ENCODE data around the gene ETV5.
"Not testable (repeated sequence)": the region's sequence is repeated elsewhere in the genome, so short reads cannot be mapped to it uniquely, and the experiment has no call there.

DNA sequence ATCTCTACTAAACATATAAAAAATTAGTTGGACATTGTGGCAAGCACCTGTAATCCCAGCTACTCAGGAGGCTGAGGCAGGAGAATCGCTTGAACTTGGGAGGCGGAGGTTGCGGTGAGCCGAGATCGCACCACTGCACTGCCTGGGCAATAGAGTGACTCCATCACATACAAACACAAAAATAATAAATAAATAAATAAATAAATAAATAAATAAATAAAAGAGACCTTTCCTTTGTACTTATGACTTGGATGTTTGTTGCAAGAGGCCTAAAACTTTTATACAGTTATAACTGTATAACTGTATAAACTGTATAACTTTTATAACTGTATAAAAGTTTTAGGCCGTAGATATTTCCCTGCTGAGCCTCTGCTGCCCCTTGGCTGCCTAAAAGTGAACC, 87.6 kb downstream of the ETV5 start:
- TF ChIP-seq, protein P1, sequence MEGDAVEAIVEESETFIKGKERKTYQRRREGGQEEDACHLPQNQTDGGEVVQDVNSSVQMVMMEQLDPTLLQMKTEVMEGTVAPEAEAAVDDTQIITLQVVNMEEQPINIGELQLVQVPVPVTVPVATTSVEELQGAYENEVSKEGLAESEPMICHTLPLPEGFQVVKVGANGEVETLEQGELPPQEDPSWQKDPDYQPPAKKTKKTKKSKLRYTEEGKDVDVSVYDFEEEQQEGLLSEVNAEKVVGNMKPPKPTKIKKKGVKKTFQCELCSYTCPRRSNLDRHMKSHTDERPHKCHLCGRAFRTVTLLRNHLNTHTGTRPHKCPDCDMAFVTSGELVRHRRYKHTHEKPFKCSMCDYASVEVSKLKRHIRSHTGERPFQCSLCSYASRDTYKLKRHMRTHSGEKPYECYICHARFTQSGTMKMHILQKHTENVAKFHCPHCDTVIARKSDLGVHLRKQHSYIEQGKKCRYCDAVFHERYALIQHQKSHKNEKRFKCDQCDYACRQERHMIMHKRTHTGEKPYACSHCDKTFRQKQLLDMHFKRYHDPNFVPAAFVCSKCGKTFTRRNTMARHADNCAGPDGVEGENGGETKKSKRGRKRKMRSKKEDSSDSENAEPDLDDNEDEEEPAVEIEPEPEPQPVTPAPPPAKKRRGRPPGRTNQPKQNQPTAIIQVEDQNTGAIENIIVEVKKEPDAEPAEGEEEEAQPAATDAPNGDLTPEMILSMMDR (tag by site-specific recombination; IDR thresholded peaks at IDR 0.05) = not testable (repeated sequence)
- TF ChIP-seq, protein P2, sequence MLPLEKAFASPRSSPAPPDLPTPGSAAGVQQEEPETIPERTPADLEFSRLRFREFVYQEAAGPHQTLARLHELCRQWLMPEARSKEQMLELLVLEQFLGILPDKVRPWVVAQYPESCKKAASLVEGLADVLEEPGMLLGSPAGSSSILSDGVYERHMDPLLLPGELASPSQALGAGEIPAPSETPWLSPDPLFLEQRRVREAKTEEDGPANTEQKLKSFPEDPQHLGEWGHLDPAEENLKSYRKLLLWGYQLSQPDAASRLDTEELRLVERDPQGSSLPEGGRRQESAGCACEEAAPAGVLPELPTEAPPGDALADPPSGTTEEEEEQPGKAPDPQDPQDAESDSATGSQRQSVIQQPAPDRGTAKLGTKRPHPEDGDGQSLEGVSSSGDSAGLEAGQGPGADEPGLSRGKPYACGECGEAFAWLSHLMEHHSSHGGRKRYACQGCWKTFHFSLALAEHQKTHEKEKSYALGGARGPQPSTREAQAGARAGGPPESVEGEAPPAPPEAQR (tag by site-specific recombination; IDR thresholded peaks at IDR 0.05) = not testable (repeated sequence)
- not testable (repeated sequence) for TF ChIP-seq ZNF530 (tag by site-specific recombination; IDR thresholded peaks at IDR 0.05; ENCODE audit: low read depth); ZNF830 (tag by site-specific recombination; IDR thresholded peaks at IDR 0.05; ENCODE audit: low read depth); ZNF391 (tag by site-specific recombination; IDR thresholded peaks at IDR 0.05; ENCODE audit: borderline replicate concordance, low read depth); MYNN (tag by site-specific recombination; IDR thresholded peaks at IDR 0.05; ENCODE audit: borderline replicate concordance); ZNF10 (tag by site-specific recombination; IDR thresholded peaks at IDR 0.05); ZNF560 (tag by site-specific recombination; IDR thresholded peaks at IDR 0.05; ENCODE audit: borderline replicate concordance); ZNF416 (tag by site-specific recombination; IDR thresholded peaks at IDR 0.05); ZFHX2 (tag by site-specific recombination; conservative IDR thresholded peaks at IDR 0.05)
- TF ChIP-seq, protein P3, sequence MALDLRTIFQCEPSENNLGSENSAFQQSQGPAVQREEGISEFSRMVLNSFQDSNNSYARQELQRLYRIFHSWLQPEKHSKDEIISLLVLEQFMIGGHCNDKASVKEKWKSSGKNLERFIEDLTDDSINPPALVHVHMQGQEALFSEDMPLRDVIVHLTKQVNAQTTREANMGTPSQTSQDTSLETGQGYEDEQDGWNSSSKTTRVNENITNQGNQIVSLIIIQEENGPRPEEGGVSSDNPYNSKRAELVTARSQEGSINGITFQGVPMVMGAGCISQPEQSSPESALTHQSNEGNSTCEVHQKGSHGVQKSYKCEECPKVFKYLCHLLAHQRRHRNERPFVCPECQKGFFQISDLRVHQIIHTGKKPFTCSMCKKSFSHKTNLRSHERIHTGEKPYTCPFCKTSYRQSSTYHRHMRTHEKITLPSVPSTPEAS (tag by site-specific recombination; IDR thresholded peaks at IDR 0.05) = not testable (repeated sequence)
- TF ChIP-seq, protein P4, sequence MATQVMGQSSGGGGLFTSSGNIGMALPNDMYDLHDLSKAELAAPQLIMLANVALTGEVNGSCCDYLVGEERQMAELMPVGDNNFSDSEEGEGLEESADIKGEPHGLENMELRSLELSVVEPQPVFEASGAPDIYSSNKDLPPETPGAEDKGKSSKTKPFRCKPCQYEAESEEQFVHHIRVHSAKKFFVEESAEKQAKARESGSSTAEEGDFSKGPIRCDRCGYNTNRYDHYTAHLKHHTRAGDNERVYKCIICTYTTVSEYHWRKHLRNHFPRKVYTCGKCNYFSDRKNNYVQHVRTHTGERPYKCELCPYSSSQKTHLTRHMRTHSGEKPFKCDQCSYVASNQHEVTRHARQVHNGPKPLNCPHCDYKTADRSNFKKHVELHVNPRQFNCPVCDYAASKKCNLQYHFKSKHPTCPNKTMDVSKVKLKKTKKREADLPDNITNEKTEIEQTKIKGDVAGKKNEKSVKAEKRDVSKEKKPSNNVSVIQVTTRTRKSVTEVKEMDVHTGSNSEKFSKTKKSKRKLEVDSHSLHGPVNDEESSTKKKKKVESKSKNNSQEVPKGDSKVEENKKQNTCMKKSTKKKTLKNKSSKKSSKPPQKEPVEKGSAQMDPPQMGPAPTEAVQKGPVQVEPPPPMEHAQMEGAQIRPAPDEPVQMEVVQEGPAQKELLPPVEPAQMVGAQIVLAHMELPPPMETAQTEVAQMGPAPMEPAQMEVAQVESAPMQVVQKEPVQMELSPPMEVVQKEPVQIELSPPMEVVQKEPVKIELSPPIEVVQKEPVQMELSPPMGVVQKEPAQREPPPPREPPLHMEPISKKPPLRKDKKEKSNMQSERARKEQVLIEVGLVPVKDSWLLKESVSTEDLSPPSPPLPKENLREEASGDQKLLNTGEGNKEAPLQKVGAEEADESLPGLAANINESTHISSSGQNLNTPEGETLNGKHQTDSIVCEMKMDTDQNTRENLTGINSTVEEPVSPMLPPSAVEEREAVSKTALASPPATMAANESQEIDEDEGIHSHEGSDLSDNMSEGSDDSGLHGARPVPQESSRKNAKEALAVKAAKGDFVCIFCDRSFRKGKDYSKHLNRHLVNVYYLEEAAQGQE (tag by site-specific recombination; IDR thresholded peaks at IDR 0.05) = not testable (repeated sequence)
- TF ChIP-seq, protein P5, sequence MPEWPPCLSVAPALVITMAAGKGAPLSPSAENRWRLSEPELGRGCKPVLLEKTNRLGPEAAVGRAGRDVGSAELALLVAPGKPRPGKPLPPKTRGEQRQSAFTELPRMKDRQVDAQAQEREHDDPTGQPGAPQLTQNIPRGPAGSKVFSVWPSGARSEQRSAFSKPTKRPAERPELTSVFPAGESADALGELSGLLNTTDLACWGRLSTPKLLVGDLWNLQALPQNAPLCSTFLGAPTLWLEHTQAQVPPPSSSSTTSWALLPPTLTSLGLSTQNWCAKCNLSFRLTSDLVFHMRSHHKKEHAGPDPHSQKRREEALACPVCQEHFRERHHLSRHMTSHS (tag by site-specific recombination; IDR thresholded peaks at IDR 0.05) = not testable (repeated sequence)
